ENCODE results near the gene THAP4. TPM values are rescaled to one million over a fixed set of nuclear protein-coding genes. Genes with fewer than 3 reads are reported as not detected.
"Not testable (repeated sequence)": the region's sequence is repeated elsewhere in the genome, so short reads cannot be mapped to it uniquely, and the experiment has no call there.

Gene THAP4
- total RNA-seq, 1 experiment from 2014 or later: 71.9 TPM

GRCh38 chr2:241567266-241567665, 69.7 kb downstream of the THAP4 start:
- DNase-seq (ENCODE audit: extremely low read depth, low read depth): not testable (repeated sequence)

DNA sequence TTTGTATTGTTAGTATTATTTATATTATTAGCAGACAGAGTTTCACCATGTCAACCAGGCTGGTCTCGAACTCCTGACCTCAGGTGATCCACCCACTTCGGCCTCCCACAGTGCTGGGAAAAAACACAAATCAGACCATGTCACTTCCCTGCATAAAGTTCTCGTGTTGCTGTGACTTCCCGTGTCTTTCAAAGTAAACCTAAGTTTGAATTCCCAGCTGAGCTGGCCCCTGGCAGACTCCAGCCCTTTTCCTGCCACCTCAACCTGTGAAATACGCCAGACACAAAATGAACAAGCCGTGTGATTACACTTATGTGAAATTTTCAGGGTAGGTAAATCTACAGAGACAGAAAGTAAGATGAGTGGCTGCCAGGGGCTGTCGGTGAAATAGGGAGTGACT, 70.5 kb downstream of the THAP4 start:
- DNase-seq (ENCODE audit: extremely low read depth, low read depth): peak; percentile 27

- not testable (repeated sequence) for DNase-seq (ENCODE audit: extremely low read depth, low read depth)
These were observed 70.9 kb downstream of the THAP4 start for GRCh38 chr2:241566021-241566420.

DNA sequence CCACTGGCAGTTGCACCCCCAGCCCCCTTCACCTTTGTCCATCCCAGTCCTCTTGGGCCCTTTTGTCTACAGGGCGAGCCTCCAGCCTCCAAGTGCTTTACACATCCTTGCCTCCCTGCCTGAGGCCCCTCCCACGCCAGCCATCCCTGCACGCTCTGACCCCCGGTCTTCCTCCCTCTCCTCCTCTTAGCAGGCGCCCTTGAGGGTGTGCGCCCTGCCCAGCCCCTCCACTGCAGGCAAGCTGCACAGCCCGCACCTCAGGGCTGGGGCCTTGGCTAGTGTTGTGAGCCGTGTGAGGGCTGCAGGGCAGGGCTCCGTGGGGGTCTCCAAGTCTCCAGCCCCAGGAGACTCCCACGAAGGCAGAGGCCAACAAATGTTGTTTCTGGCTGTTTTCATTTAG, 71.5 kb downstream of the THAP4 start:
- no peak for DNase-seq (ENCODE audit: extremely low read depth, low read depth)

DNA sequence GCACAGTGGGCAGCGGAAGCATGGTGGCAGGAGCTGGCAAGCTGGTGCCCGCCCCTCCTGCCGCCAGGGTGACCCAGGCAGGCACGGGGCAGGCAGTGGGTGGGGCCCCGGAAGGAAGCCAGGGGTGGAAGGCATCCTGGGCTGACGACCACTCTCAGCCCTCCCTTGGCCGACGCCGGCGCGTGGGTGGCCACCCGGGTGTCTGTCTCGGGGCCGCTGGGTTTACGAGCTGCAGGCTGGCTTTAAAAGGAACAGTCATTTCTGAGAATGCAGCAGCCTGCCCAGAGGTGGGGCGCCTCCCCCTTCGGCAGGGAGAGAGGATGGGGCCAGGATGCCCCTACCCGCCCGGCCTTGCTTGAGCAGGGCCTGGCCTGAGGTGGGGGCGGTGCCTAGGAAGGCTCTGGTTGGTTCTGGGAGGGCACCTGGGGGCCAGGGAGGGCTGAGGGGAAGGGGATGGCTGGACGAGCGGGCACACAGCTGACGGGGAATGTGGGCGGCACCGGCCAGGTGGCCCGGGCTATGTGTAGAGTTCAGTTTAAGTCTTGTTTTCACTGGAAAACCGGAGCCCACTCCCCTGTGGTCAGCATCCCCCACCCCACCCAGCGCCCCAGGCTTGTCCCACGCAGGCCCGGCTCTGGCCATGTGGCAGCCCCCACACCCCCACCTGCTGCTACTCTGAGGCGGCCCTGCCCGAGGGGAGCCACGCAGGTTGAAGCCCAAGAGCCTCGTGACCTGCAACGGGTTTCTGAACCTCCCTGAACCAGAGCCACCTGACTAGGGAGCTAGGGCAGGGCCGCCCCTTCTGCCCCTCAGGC, 72.2 kb downstream of the THAP4 start:
- no peak for DNase-seq (ENCODE audit: extremely low read depth, low read depth)

- no peak for DNase-seq (ENCODE audit: extremely low read depth, low read depth)
These were observed 72.9 kb downstream of the THAP4 start for GRCh38 chr2:241563981-241564595.

- no peak for DNase-seq (ENCODE audit: extremely low read depth, low read depth)
These were observed 73.4 kb downstream of the THAP4 start for GRCh38 chr2:241563571-241563980.

DNA sequence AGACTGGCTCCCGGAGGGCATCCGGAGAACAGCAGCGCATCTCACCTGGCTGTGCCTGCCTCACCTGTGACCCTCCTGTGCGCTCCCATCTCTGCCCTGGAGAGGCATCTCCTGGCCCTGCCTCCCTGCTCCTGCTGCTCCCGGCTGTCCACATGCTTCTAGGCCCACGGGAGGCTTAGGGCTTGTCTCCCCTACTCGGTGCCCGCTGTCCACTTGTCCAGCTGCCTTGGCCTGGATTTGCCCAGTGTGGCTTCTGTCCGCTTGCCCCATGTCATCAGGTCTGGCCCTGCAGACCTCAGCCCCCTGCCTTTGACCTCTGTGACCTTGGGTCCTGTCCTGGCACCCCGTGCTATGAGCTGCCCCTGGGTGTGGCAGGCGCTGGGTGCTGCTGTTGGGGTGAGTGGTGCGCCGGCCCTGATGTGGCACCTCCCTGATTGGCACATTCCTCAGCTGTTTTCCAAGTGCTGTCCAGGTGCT, 73.9 kb downstream of the THAP4 start:
- DNase-seq (ENCODE audit: extremely low read depth, low read depth): no peak

GRCh38 chr2:241562269-241562891, 74.6 kb downstream of the THAP4 start:
- no peak for DNase-seq (ENCODE audit: extremely low read depth, low read depth)

GRCh38 chr2:241561832-241562231, 75.1 kb downstream of the THAP4 start:
- DNase-seq (ENCODE audit: extremely low read depth, low read depth): no peak

GRCh38 chr2:241560883-241561474, 76.0 kb downstream of the THAP4 start:
- no peak for DNase-seq (ENCODE audit: extremely low read depth, low read depth)

- DNase-seq (ENCODE audit: extremely low read depth, low read depth): no peak
These were observed 76.6 kb downstream of the THAP4 start for GRCh38 chr2:241560162-241560882.

DNA sequence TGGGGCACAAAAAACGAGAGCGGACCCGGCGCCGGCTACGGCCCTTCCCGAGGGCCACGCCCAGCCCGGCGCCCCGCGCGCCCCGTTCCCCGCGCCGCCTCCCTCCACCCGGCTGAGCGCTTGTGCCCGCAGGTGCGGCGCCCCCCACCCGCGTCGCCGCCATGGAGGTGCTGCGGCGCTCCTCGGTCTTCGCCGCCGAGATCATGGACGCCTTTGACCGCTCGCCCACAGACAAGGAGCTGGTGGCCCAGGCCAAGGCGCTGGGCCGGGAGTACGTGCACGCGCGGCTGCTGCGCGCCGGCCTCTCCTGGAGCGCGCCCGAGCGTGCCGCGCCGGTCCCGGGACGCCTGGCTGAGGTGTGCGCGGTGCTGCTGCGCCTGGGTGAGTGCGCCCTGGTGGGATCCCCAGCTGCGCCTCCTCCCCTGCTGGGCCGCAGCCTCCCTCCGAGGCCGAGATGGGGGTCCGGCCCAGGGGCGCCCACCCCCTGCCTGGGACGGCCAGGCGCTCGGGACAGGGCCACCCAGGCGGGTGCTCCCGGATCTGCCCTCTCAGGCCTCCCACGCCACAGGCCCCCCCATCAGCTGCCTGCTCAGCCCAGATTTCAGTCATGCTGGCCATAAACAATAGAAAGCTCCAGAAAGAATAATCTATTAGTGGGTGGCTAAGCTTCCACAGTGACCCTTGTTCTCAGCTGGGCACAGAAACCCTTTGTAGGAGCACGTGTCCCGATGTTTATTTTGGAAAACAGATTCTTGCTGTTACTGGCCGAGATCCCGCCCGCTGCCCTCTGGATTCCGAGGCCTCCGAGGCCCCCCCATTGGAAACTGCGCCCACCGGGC, 77.4 kb downstream of the THAP4 start:
- peak; percentile 28 for DNase-seq (ENCODE audit: extremely low read depth, low read depth)

DNA sequence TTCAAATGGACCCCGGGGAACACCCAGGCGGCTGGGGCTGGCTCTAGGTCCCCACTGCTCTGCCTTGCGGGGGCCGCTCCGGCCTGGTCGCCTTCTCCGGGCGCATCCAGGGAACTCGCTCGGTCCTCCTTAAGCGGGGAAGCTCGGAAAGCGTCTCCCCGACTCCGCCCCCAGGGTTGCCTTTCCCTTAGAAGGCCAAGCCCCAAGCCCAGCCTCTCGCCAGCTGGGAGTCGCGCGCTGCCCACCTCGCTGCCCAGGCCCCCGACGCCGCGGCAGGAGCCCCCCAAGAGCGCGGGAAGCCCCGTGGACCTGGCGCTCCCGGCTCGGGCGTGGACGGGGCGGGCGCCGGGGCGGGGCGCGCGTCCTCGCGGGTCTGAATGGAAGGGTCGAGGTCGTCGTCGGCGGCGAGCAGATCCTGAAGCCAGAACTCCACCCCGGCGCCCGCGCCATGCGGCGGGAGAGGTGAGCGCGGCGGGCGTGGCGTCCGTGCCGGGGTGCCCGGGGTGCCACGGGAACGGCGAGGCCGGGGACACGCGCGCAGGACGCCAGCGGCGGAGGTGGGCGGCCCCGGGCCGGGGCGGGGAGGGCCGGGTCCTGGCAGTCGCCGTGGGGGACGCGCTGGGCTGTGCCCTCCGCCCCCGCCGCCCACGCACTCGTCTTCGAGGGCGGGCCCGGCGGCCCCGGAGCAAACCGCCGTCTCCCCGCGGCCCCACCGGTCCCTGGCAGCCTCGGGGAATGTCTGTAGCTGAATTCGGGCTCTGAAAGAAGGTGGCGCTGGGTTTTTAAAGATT, 78.2 kb downstream of the THAP4 start, which contains the start of gene BOK:
Gene BOK, plus strand, starts transcription at position 214 of the 791 bp plus-strand sequence. CDS start 739 bp downstream, outside the sequence.
- DNase-seq (ENCODE audit: extremely low read depth, low read depth): peak; percentile 51

DNA sequence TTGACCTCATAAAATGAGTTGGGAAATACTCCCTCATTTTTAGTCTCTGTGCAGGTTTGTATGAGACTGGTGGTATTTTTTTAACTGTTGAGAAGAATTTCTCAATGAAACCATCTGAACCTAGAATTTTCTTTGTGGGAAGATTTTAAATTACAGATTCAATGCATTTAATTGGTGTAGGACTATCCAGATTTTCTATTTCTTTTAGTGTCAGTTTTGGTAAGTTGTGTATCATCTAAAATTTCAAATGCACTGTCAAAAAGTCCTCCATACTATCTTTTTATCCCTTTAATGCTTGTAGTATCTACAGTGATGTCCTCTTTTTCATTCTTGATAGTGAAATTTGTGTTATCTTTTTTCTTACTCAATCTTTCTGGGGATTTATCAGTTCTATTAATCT, 80.2 kb downstream of the THAP4 start:
- no peak for DNase-seq (ENCODE audit: extremely low read depth, low read depth)

DNA sequence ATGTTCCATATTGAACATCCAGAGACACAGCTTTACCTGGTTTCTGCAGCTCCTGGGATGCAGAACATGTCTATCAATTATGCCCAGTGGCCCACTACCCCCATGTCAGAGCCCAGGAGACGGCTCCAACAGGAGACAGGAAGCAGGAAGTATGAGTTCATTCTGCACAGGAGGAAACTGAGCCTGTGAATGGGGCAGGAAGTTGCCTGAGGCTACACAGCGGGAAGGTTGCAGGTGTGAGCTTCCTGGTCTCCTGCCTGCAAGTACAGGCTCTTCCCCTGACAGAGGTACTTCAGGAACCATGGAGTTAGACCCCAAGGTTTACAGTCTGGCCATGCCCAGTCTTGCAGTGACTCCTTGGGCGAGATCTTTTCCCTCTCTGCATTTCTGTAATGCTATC, 81.2 kb downstream of the THAP4 start:
- DNase-seq (ENCODE audit: extremely low read depth, low read depth): no peak

- no peak for DNase-seq (ENCODE audit: extremely low read depth, low read depth)
These were observed 82.2 kb downstream of the THAP4 start for GRCh38 chr2:241554610-241555322.

DNA sequence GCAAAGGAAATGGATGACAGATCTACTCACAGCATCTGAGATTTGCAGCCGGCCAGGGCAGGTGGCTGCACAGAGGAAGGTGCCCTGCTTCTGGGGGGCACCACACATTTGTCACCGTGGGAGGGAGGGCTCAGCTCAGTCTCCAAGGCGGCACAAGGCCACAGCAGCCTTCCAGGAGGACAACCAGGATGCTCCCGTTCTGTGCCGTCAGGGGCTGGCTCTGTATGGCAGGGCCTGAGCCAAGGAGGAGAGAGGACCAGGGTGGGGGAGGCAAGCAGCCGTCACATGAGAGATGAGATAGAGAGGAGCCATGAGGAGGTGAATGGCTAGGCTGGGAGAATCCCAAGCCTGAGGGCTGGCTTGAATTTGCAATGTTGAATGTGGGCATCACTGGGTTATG, 83.0 kb downstream of the THAP4 start:
- no peak for DNase-seq (ENCODE audit: extremely low read depth, low read depth)

All from NCI-H460 (cell line).